PFSK-1 (cell line): ENCODE measurements around the gene SLC41A1.

ENCODE experiments used
- POLR2AphosphoS5 ChIP-seq: IDR thresholded peaks from 2 replicates; pipeline ENCODE4 v1.6.1; 2012; ENCODE audit warnings: low read depth, mild to moderate bottlenecking, control low read depth, low read length, moderate library complexity
- SIN3A ChIP-seq: IDR thresholded peaks from 2 replicates; pipeline ENCODE4 v1.6.1; 2012; ENCODE audit warnings: mild to moderate bottlenecking, low read length, moderate library complexity, borderline replicate concordance; ENCODE audit not compliant: insufficient read depth
- TAF1 ChIP-seq: IDR thresholded peaks from 2 replicates; pipeline ENCODE4 v1.6.1; 2012; ENCODE audit warnings: low read length, control low read depth, borderline replicate concordance; ENCODE audit not compliant: insufficient read depth
- TF ChIP-seq, protein P1 (sequence below), 2 experiments: IDR thresholded peaks; 2 replicates each; pipeline versions ENCODE4 v1.6.1 to v1.8.0; 2011 to 2012; ENCODE audit warnings: low read depth in 2 of 2, low read length in 2 of 2, control low read depth in 1 of 2, inconsistent platforms in 1 of 2, mild to moderate bottlenecking in 1 of 2, moderate library complexity in 1 of 2; ENCODE audit not compliant: insufficient read depth in 1 of 2

- TF ChIP-seq TAF1 (no peak), POLR2AphosphoS5 (no peak), SIN3A (no peak)
- TF ChIP-seq, protein P1, sequence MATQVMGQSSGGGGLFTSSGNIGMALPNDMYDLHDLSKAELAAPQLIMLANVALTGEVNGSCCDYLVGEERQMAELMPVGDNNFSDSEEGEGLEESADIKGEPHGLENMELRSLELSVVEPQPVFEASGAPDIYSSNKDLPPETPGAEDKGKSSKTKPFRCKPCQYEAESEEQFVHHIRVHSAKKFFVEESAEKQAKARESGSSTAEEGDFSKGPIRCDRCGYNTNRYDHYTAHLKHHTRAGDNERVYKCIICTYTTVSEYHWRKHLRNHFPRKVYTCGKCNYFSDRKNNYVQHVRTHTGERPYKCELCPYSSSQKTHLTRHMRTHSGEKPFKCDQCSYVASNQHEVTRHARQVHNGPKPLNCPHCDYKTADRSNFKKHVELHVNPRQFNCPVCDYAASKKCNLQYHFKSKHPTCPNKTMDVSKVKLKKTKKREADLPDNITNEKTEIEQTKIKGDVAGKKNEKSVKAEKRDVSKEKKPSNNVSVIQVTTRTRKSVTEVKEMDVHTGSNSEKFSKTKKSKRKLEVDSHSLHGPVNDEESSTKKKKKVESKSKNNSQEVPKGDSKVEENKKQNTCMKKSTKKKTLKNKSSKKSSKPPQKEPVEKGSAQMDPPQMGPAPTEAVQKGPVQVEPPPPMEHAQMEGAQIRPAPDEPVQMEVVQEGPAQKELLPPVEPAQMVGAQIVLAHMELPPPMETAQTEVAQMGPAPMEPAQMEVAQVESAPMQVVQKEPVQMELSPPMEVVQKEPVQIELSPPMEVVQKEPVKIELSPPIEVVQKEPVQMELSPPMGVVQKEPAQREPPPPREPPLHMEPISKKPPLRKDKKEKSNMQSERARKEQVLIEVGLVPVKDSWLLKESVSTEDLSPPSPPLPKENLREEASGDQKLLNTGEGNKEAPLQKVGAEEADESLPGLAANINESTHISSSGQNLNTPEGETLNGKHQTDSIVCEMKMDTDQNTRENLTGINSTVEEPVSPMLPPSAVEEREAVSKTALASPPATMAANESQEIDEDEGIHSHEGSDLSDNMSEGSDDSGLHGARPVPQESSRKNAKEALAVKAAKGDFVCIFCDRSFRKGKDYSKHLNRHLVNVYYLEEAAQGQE (IDR thresholded peaks at IDR 0.05; ENCODE audit: insufficient read depth in 1 of 2, low read depth in 2 of 2, low read length in 2 of 2), result no peak
These were observed 25.6 kb downstream of the SLC41A1 start for GRCh38 chr1:205787287-205787916.
